Stimulated activated CD4-positive, alpha-beta T cell treated with anti-CD3 and anti-CD28 coated beads, Interleukin-1b, Interleukin-23, amount 100 ng/mL, for 1 hour (primary cell): ENCODE results near the gene CYP3A4.
"Not testable (repeated sequence)": the region's sequence is repeated elsewhere in the genome, so short reads cannot be mapped to it uniquely, and the experiment has no call there.

Experiments
- DNase-seq, 2 donors: peaks; one replicate each; pipeline ENCODE4 v3.0.0-alpha.2; 2020; ENCODE audit warnings: low read depth in 2 of 2

Gene CYP3A4

GRCh38 chr7:99792967-99793366, 9.0 kb upstream of the CYP3A4 start:
- DNase-seq = no peak

GRCh38 chr7:99791667-99792369, 7.8 kb upstream of the CYP3A4 start:
- DNase-seq = no peak

- no peak for DNase-seq
Measured at GRCh38 chr7:99791021-99791420, 7.0 kb upstream of the CYP3A4 start.

- DNase-seq = no peak
Measured at GRCh38 chr7:99790407-99790806, 6.4 kb upstream of the CYP3A4 start.

GRCh38 chr7:99789441-99790070, 5.6 kb upstream of the CYP3A4 start:
- no peak for DNase-seq

- DNase-seq = no peak
Measured at GRCh38 chr7:99788554-99788953, 4.6 kb upstream of the CYP3A4 start.

- DNase-seq = no peak
Measured at GRCh38 chr7:99786726-99787335, 2.8 kb upstream of the CYP3A4 start.

- not testable (repeated sequence) for DNase-seq
Measured at GRCh38 chr7:99785654-99786053, 1.7 kb upstream of the CYP3A4 start.

GRCh38 chr7:99782012-99782953, 1.7 kb downstream of the CYP3A4 start:
- no peak for DNase-seq

- DNase-seq = no peak
Measured at GRCh38 chr7:99780588-99780987, 3.4 kb downstream of the CYP3A4 start.

GRCh38 chr7:99779949-99780348, 4.0 kb downstream of the CYP3A4 start:
- DNase-seq = no peak

- DNase-seq = no peak
Measured at GRCh38 chr7:99778880-99779279, 5.1 kb downstream of the CYP3A4 start.

GRCh38 chr7:99773395-99773794, 10.6 kb downstream of the CYP3A4 start:
- DNase-seq = not testable (repeated sequence)

GRCh38 chr7:99772565-99772964, 11.4 kb downstream of the CYP3A4 start:
- no peak for DNase-seq

- not testable (repeated sequence) for DNase-seq
Measured at GRCh38 chr7:99769494-99769893, 14.5 kb downstream of the CYP3A4 start.

GRCh38 chr7:99768471-99768870, 15.5 kb downstream of the CYP3A4 start:
- DNase-seq = no peak

- DNase-seq = no peak
Measured at GRCh38 chr7:99767662-99768061, 16.3 kb downstream of the CYP3A4 start.

- DNase-seq = no peak
Measured at GRCh38 chr7:99766484-99767099, 17.4 kb downstream of the CYP3A4 start.

GRCh38 chr7:99764478-99764877, 19.5 kb downstream of the CYP3A4 start:
- DNase-seq = no peak

GRCh38 chr7:99762680-99763327, 21.2 kb downstream of the CYP3A4 start:
- no peak for DNase-seq

- no peak for DNase-seq
Measured at GRCh38 chr7:99755085-99755484, 28.9 kb downstream of the CYP3A4 start.
